Measurements from ENCODE around the gene COL8A1.
A peak's percentile ranks its signal among the peaks of the same experiment; 100 is the strongest.

GRCh38 chr3:99747915-99748314, 109.5 kb downstream of the COL8A1 start:
- TF ChIP-seq EZH2 (IDR thresholded peaks at IDR 0.05; ENCODE audit: borderline replicate concordance) (no peak), CTCF (IDR thresholded peaks at IDR 0.05; ENCODE audit: poor library complexity) (peak; percentile 43), EZH2phosphoT487 (IDR thresholded peaks at IDR 0.05; ENCODE audit: low read depth, severe bottlenecking, unreplicated experiment) (no peak)
